Natural killer cell (primary cell): ENCODE measurements around the gene KAZN. TPM values are rescaled to one million over a fixed set of nuclear protein-coding genes. Genes with fewer than 3 reads are reported as not detected.

ENCODE experiments used
- ATAC-seq, 3 donors: fragments of 150-1000 bp in 2 of 3; fragments of 200-7000 bp in 1 of 3; cut with Tn5 transposase; 1 replicate in 1 of 3; 2 replicates in 2 of 3; pipeline ENCODE4 v1.10.0; 2021; ENCODE audit warnings: mild to moderate bottlenecking in 2 of 3, moderate library complexity in 2 of 3
- DNase-seq, 2 donors: peaks; one replicate each; pipeline versions ENCODE4 v3.0.0 to v3.0.0-alpha.2; 2013 to 2021; ENCODE audit warnings: mixed read lengths in 1 of 2
- H3K27ac ChIP-seq: one replicate; pipeline ENCODE4 v1.5.1; 2013; ENCODE audit warnings: mild to moderate bottlenecking, low read length
- H3K27me3 ChIP-seq: one replicate; pipeline ENCODE4 v1.6.1; 2013; ENCODE audit warnings: low read length; ENCODE audit not compliant: control insufficient read depth, insufficient read depth
- H3K36me3 ChIP-seq: one replicate; pipeline ENCODE4 v1.6.1; 2013; ENCODE audit warnings: low read length; ENCODE audit not compliant: control insufficient read depth, insufficient read depth
- H3K4me1 ChIP-seq: one replicate; pipeline ENCODE4 v1.6.1; 2013; ENCODE audit warnings: low read length; ENCODE audit not compliant: control insufficient read depth, insufficient read depth
- H3K4me3 ChIP-seq: one replicate; pipeline ENCODE4 v1.5.1; 2013; ENCODE audit warnings: low read length
- H3K9me3 ChIP-seq: one replicate; pipeline ENCODE4 v1.6.1; 2013; ENCODE audit warnings: low read length; ENCODE audit not compliant: control insufficient read depth, insufficient read depth
- H3K27ac Mint-ChIP-seq, 2 donors: one replicate each; pipeline ENCODE4 v1.8.0; 2022; ENCODE audit warnings: mild to moderate bottlenecking in 2 of 2, mixed read lengths in 2 of 2, moderate library complexity in 1 of 2
- H3K27me3 Mint-ChIP-seq, 2 donors: one replicate each; pipeline ENCODE4 v1.8.0; 2022; ENCODE audit warnings: low read depth in 2 of 2, mixed read lengths in 2 of 2
- H3K36me3 Mint-ChIP-seq: one replicate; pipeline ENCODE4 v1.8.0; 2022; ENCODE audit warnings: mixed read lengths
- H3K4me1 Mint-ChIP-seq, 2 donors: one replicate each; pipeline ENCODE4 v1.8.0; 2022; ENCODE audit warnings: mixed read lengths in 2 of 2
- H3K4me3 Mint-ChIP-seq: one replicate; pipeline ENCODE4 v1.8.0; 2022; ENCODE audit warnings: mild to moderate bottlenecking, moderate library complexity, mixed read lengths
- H3K9me3 Mint-ChIP-seq, 2 donors: one replicate each; pipeline ENCODE4 v1.8.0; 2022; ENCODE audit warnings: mixed read lengths in 2 of 2
- CTCF ChIP-seq: fragments of 200-600 bp; IDR thresholded peaks from one replicate; pipeline ENCODE4 v1.8.0; 2022; ENCODE audit warnings: antibody characterized with exemption
- WGBS: methylation state at CpG from one replicate; pipeline ENCODE4 v1.1.7; 2013; ENCODE audit warnings: missing lambda C conversion rate; ENCODE audit not compliant: insufficient coverage; 5-methylcytosine and 5-hydroxymethylcytosine counted together
- intact Hi-C: fragments of 100-400 bp; cut with micrococcal nuclease; formaldehyde crosslinking; loops from one replicate; pipeline ENCODE4 v1.14.2; 2022
- total RNA-seq, 4 donors: library from RNA; stranded (reverse); fragments of 120-200 nt in 1 of 4; gene quantifications; one replicate each; pipeline versions ENCODE4 v1.2.3 to v1.2.4, GENCODE V29; 2013 to 2022

The KAZN gene
- total RNA-seq, 3 donors from 2014 or later (not counting 1 experiment from before 2014, with no cell fraction given): 1.2 to 2.0 (median 1.7) TPM

DNA sequence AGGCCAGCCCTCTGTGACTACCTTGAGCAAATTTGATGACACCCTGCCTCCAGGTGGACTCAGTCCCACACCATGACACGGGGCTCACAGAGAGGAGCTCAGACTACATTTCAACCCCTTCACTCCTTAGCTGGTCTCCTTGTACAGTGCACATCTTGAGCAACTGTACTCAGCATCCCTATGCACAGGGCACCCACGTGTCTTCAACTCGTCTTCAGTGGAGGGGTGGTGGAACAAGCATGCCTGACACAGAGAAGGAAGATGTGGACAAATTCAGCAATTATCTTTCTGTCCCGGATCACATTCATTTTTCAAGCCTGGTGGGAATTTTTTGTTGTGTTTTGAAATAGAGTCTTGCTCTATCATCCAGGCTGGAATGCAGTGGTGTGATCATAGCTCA, 213.7 kb downstream of the KAZN start:
- ATAC-seq: no peak
- 84% methylated on average over 4 of the region's 4 CpGs for WGBS
- intact Hi-C loops: no loop called here
- no peaks in the 10 kb centered on the region for H3K27me3 ChIP-seq
- H3K9me3 ChIP-seq: peaks cover 4% of the 10 kb centered on the region
- H3K4me1 ChIP-seq: no peaks in the 10 kb centered on the region
- no peak for TF ChIP-seq CTCF
- H3K9me3 Mint-ChIP-seq: no peaks in the 10 kb centered on the region
- H3K36me3 ChIP-seq: no peaks in the 10 kb centered on the region
- no peak overlapping the region for H3K4me3 ChIP-seq
- H3K27me3 Mint-ChIP-seq: no peaks in the 10 kb centered on the region
- H3K27ac ChIP-seq: no peak overlapping the region
- no peak for DNase-seq
- H3K4me3 Mint-ChIP-seq: no peak overlapping the region
- peaks cover 10% of the 10 kb centered on the region in 2 donors for H3K4me1 Mint-ChIP-seq
- H3K27ac Mint-ChIP-seq: no peak overlapping the region
- no peaks in the 10 kb centered on the region for H3K36me3 Mint-ChIP-seq

DNA sequence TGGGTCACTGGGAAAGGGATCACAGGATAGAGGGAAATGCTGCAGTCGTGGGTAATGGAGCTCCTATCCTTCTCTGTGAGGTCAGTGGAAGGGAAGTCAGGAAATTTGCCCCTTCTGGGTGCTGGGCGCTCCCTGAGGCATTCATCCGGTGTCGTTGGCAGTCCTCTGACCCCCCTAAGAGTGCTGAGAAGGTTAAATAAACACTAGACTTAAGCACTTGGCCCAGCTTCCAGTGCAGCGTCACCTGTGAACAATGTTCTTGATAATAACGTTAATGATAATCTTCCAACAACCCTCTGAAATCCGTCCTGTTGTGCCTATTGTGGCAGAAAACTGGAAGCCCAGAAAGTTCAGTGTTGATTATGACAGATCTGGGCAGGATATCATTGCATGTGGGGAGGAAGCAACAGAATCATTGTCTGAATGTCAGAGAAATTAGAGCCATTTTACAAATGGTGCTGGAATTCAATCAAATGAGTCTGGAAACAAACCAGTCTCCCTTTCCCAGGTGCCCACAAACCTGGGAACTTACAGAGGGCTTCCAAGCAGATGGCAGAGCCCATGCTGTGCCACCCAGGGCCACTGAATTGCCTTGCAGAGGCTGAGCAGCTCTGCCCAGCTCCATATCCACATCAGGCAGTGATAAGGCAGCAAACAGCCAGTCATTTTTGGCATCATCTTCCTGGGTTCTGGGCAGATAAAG, 216.8 kb downstream of the KAZN start:
- no peaks in the 10 kb centered on the region for H3K36me3 Mint-ChIP-seq
- Histone ChIP-seq H3K4me1 (no peaks in the 10 kb centered on the region), H3K9me3 (no peaks in the 10 kb centered on the region), H3K27me3 (no peaks in the 10 kb centered on the region), H3K4me3 (no peak overlapping the region), H3K36me3 (no peaks in the 10 kb centered on the region), H3K27ac (no peak overlapping the region)
- intact Hi-C loops: no loop called here
- DNase-seq (no peak), ATAC-seq (no peak)
- H3K4me3 Mint-ChIP-seq: no peak overlapping the region
- H3K27ac Mint-ChIP-seq: no peak overlapping the region
- no peaks in the 10 kb centered on the region for H3K9me3 Mint-ChIP-seq
- no peaks in the 10 kb centered on the region for H3K27me3 Mint-ChIP-seq
- no peaks in the 10 kb centered on the region for H3K4me1 Mint-ChIP-seq
- TF ChIP-seq CTCF: no peak
- 73% methylated on average over 7 of the region's 7 CpGs for WGBS

- ATAC-seq: no peak
- 81% methylated on average over 6 of the region's 8 CpGs for WGBS
- H3K36me3 ChIP-seq: no peaks in the 10 kb centered on the region
These were observed 219.0 kb downstream of the KAZN start for GRCh38 chr1:14817223-14818170.

More at GRCh38 chr1:14817223-14818170, 219.0 kb downstream of the KAZN start:
- intact Hi-C loops: no loop called here
- Mint-ChIP-seq H3K27ac (no peak overlapping the region), H3K4me3 (no peak overlapping the region), H3K4me1 (no peaks in the 10 kb centered on the region), H3K36me3 (no peaks in the 10 kb centered on the region), H3K27me3 (peaks cover 0 to 10% of the 10 kb centered on the region in 2 donors), H3K9me3 (no peaks in the 10 kb centered on the region)
- H3K27me3 ChIP-seq: no peaks in the 10 kb centered on the region
- H3K4me1 ChIP-seq: no peaks in the 10 kb centered on the region
- H3K4me3 ChIP-seq: no peak overlapping the region
- no peak for DNase-seq
- no peak overlapping the region for H3K27ac ChIP-seq
- no peak for TF ChIP-seq CTCF
- no peaks in the 10 kb centered on the region for H3K9me3 ChIP-seq
